HL-60 (cell line): ENCODE measurements around the gene UBN1.

ENCODE experiments used
- DNase-seq, 2 experiments: peaks; one replicate each; pipeline ENCODE4 v3.0.0-alpha.2; 2010 to 2020; ENCODE audit warnings: low read depth in 1 of 2, low spot score in 1 of 2
- H3K27ac ChIP-seq: fragments of 250-450 bp; sonication (Bioruptor Pico); replicated peaks from 2 replicates; pipeline ENCODE4 v1.5.1; 2020; ENCODE audit warnings: mild to moderate bottlenecking, moderate library complexity
- H3K27me3 ChIP-seq: fragments of 250-450 bp; sonication (Bioruptor Pico); 2 replicates; pipeline ENCODE4 v1.5.1; 2021; ENCODE audit warnings: mild to moderate bottlenecking, moderate library complexity; ENCODE audit not compliant: insufficient read depth, poor library complexity, severe bottlenecking
- H3K4me3 ChIP-seq: replicated peaks from 2 replicates; pipeline ENCODE4 v1.5.1; 2011; ENCODE audit warnings: mild to moderate bottlenecking, control low read depth, low read length; ENCODE audit not compliant: insufficient read depth
- CTCF ChIP-seq: IDR thresholded peaks from one replicate; pipeline ENCODE4 v1.5.1; 2011; ENCODE audit warnings: low read length, control low read depth, inconsistent platforms; ENCODE audit not compliant: insufficient read depth
- GABPA ChIP-seq: IDR thresholded peaks from 2 replicates; pipeline ENCODE4 v1.6.1; 2012; ENCODE audit warnings: low read depth
- POLR2AphosphoS5 ChIP-seq: IDR thresholded peaks from 2 replicates; pipeline ENCODE4 v1.6.1; 2012; ENCODE audit warnings: low read depth
- REST ChIP-seq: IDR thresholded peaks from 2 replicates; pipeline ENCODE4 v1.6.1; 2012; ENCODE audit warnings: low read depth; ENCODE audit not compliant: insufficient replicate concordance
- SPI1 ChIP-seq: IDR thresholded peaks from 2 replicates; pipeline ENCODE4 v1.6.1; 2012; ENCODE audit warnings: low read depth, mild to moderate bottlenecking, borderline replicate concordance

UBN1 gene

DNA sequence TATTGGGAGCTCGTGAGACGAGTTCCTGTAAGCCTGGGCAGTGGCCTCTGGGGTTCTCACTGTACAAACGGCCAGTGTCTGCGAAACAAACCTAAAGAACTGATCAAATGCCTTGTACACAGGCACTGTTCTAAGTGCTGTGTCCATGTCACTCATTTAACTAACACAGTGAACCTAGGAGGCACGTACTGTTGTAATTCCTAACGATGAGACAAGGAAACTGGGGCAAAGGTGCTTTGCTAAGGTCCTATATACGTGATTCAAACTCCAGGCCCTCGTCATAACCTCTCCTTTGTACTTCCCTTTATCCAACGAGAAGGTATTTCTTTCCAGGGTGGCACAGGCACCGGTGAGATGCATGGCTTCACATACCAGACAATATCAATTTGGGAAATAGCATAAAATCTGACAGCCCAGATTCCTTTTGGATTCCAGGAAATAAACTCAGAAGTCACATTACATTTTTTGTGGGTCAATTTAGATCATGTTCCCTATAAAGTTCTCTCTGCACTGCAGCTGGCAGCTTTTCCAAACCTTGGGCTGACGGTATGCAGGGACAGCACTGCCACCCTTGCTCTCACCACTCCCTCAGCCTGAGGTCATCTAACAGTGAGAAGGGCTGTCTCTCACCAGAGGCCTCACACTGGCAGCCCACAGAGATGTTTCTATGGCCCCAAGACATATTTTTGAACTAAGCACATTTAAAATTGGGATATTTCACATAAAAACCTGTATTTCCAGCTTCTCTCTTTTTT, 18.5 kb upstream of the UBN1 start:
- no peak overlapping the region for H3K27ac ChIP-seq
- TF ChIP-seq GABPA: no peak
- no peak for TF ChIP-seq SPI1
- TF ChIP-seq POLR2AphosphoS5: no peak
- TF ChIP-seq REST: no peak
- TF ChIP-seq CTCF: no peak
- no peaks in the 10 kb centered on the region for H3K27me3 ChIP-seq
- H3K4me3 ChIP-seq: no peak overlapping the region
- no peak for DNase-seq

GRCh38 chr16:4830408-4830807, 16.9 kb upstream of the UBN1 start:
- Histone ChIP-seq H3K4me3 (no peak overlapping the region), H3K27me3 (no peaks in the 10 kb centered on the region), H3K27ac (no peak overlapping the region)
- DNase-seq: no peak
- TF ChIP-seq SPI1 (no peak), POLR2AphosphoS5 (no peak), GABPA (no peak), CTCF (no peak), REST (no peak)

- Histone ChIP-seq H3K4me3 (no peak overlapping the region), H3K27ac (no peak overlapping the region), H3K27me3 (no peaks in the 10 kb centered on the region)
- no peak for DNase-seq
- TF ChIP-seq POLR2AphosphoS5 (no peak), SPI1 (no peak), REST (no peak), GABPA (no peak), CTCF (no peak)
Observed at GRCh38 chr16:4831616-4832015, 15.7 kb upstream of the UBN1 start.
